Measurements from ENCODE around the gene LRP2.

LRP2 gene

GRCh38 chr2:169178804-169179390 is 183.4 kb downstream of the LRP2 start:
- H3K4me3 ChIP-seq (ENCODE audit: low read length) = no peak overlapping the region
- TF ChIP-seq CTCF (IDR thresholded peaks at IDR 0.05; ENCODE audit: insufficient read depth, low read depth, low read length, missing control alignments) = no peak
- no peak for DNase-seq (ENCODE audit: low read depth)

- no peak for DNase-seq (ENCODE audit: low read depth)
- H3K4me3 ChIP-seq (ENCODE audit: low read length) = no peak overlapping the region
- TF ChIP-seq CTCF (IDR thresholded peaks at IDR 0.05; ENCODE audit: insufficient read depth, low read depth, low read length, missing control alignments) = no peak
Measured at GRCh38 chr2:169178364-169178763, 184.0 kb downstream of the LRP2 start.

DNA sequence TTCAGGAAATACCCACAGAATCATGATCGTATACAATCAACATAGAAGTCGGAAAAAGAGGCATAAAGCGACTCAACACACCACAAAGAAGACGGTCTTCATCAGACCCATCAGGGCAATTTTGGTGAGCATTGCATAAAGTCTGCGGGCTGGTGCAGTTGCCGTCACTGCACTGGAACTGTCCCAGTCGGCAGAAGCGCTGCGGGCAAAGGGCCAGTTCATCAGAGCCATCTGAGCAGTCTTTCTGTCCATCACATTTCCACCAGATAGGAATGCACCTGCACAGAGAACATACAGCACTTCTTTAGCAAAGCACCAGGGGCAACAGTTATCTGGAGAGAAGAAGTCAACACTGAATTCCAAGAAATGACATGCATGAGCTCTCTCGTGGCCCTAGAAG is 187.2 kb downstream of the LRP2 start:
- no peak for DNase-seq (ENCODE audit: low read depth)
- no peak for TF ChIP-seq CTCF (IDR thresholded peaks at IDR 0.05; ENCODE audit: insufficient read depth, low read depth, low read length, missing control alignments)
- no peak overlapping the region for H3K4me3 ChIP-seq (ENCODE audit: low read length)

DNA sequence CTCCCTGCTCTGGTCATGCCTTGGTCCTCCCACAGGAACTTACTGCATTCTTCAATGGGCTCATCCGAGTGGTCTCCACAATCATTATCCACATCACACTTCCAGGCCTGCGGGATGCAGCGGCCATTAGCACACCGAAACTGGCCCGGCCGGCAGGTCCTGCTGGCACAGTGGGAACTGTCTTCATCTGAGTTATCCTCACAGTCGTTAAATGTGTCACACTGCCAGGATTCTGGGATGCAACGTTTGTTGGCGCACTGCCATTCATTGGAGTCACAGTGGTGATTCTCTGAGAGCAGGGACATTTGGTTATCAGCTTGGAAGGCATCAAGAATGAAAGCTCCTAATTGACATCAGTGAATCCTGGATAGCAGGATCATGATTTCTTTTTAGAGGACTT is 188.5 kb downstream of the LRP2 start:
- H3K4me3 ChIP-seq (ENCODE audit: low read length) = no peak overlapping the region
- no peak for TF ChIP-seq CTCF (IDR thresholded peaks at IDR 0.05; ENCODE audit: insufficient read depth, low read depth, low read length, missing control alignments)
- no peak for DNase-seq (ENCODE audit: low read depth)

DNA sequence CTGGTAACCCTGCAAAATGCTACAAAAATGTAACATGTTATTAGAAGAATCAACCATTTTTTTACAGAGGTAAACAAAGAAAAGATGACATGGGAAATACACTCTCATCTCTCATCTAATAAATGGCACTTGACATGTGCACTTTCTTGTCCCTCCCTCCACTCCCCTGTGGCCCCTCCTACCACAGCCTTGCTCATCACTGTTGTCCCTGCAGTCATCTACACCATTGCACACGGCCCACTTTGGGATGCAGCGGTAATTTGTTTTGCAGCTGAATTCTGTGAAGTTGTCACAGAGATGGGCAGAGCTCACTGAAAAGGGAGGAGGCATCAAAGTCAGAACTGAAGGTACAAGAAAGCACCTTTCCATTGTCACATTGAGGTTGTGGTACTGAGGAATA is 189.4 kb downstream of the LRP2 start:
- TF ChIP-seq CTCF (IDR thresholded peaks at IDR 0.05; ENCODE audit: insufficient read depth, low read depth, low read length, missing control alignments) = no peak
- DNase-seq (ENCODE audit: low read depth) = no peak
- H3K4me3 ChIP-seq (ENCODE audit: low read length) = no peak overlapping the region

GRCh38 chr2:169172151-169172735 is 190.1 kb downstream of the LRP2 start:
- TF ChIP-seq CTCF (IDR thresholded peaks at IDR 0.05; ENCODE audit: insufficient read depth, low read depth, low read length, missing control alignments) = no peak
- DNase-seq (ENCODE audit: low read depth) = no peak

GRCh38 chr2:169165791-169166190 is 196.5 kb downstream of the LRP2 start:
- no peak for TF ChIP-seq CTCF (IDR thresholded peaks at IDR 0.05; ENCODE audit: insufficient read depth, low read depth, low read length, missing control alignments)
- no peak overlapping the region for H3K4me3 ChIP-seq (ENCODE audit: low read length)
- DNase-seq (ENCODE audit: low read depth) = no peak

More at GRCh38 chr2:169172151-169172735, 190.1 kb downstream of the LRP2 start:
- no peak overlapping the region for H3K4me3 ChIP-seq (ENCODE audit: low read length)

All from epithelial cell of esophagus (primary cell).